Right atrium auricular region (tissue), 2 donors: ENCODE measurements around the gene GP9. TPM values are rescaled to one million over a fixed set of nuclear protein-coding genes. Genes with fewer than 3 reads are reported as not detected.

Source experiments
- DNase-seq: peaks from one replicate; pipeline ENCODE4 v3.0.0-alpha.2; 2019; ENCODE audit warnings: low spot score
- H3K27ac ChIP-seq, 2 donors: fragments of 200-600 bp; sonication (generic); 1 replicate in 1 of 2; 2 replicates in 1 of 2; pipeline ENCODE4 v1.5.1; 2016 to 2019
- H3K27me3 ChIP-seq, 2 donors: fragments of 200-600 bp; sonication (generic); one replicate each; pipeline versions ENCODE4 v1.5.1 to v1.6.0; 2017 to 2019
- H3K36me3 ChIP-seq: fragments of 200-600 bp; sonication (generic); one replicate; pipeline ENCODE4 v1.5.1; 2016
- H3K4me1 ChIP-seq, 2 donors: fragments of 200-600 bp; sonication (generic); one replicate each; pipeline versions ENCODE4 v1.5.1 to v1.6.0; 2017 to 2019
- H3K4me3 ChIP-seq, 2 donors: fragments of 200-600 bp; sonication (generic); 1 replicate in 1 of 2; 2 replicates in 1 of 2; pipeline ENCODE4 v1.5.1; 2017 to 2019; ENCODE audit warnings: mild to moderate bottlenecking in 1 of 2, moderate library complexity in 1 of 2
- H3K9me3 ChIP-seq, 2 donors: fragments of 200-600 bp; sonication (generic); one replicate each; pipeline ENCODE4 v1.5.1; 2019
- CTCF ChIP-seq, 2 donors: fragments of 200-600 bp; sonication (generic); IDR thresholded peaks; one replicate each; pipeline ENCODE4 v1.5.1; 2019; ENCODE audit warnings: antibody characterized with exemption in 2 of 2
- total RNA-seq, 2 donors: library from RNA; depleted of rRNA; stranded (reverse); fragments of >200 nt; gene quantifications; one replicate each; pipeline ENCODE4 v1.1.0, GENCODE V29; 2016

GP9 gene
- total RNA-seq, 2 donors from 2014 or later = not detected

- Histone ChIP-seq H3K27ac (no peak overlapping the region), H3K9me3 (no peaks in the 10 kb centered on the region), H3K36me3 (no peaks in the 10 kb centered on the region), H3K4me3 (no peak overlapping the region), H3K27me3 (no peaks in the 10 kb centered on the region), H3K4me1 (peaks cover 0 to 4% of the 10 kb centered on the region in 2 donors)
- TF ChIP-seq CTCF (IDR thresholded peaks at IDR 0.05) = no peak
- no peak for DNase-seq
Observed at GRCh38 chr3:129038121-129038855, 22.3 kb upstream of the GP9 start.

- peaks cover 0 to 4% of the 10 kb centered on the region in 2 donors for H3K4me1 ChIP-seq
- DNase-seq = no peak
- no peak for TF ChIP-seq CTCF (IDR thresholded peaks at IDR 0.05)
- H3K36me3 ChIP-seq = no peaks in the 10 kb centered on the region
- no peaks in the 10 kb centered on the region for H3K27me3 ChIP-seq
- no peak overlapping the region for H3K4me3 ChIP-seq
- no peaks in the 10 kb centered on the region for H3K9me3 ChIP-seq
- H3K27ac ChIP-seq = no peak overlapping the region
Observed at GRCh38 chr3:129039271-129040038, 21.1 kb upstream of the GP9 start.

- Histone ChIP-seq H3K27ac (no peak overlapping the region), H3K4me3 (no peak overlapping the region), H3K9me3 (peaks cover 0 to 5% of the 10 kb centered on the region in 2 donors), H3K36me3 (no peaks in the 10 kb centered on the region), H3K27me3 (no peaks in the 10 kb centered on the region), H3K4me1 (peaks cover 0 to 4% of the 10 kb centered on the region in 2 donors)
- DNase-seq = no peak
- no peak for TF ChIP-seq CTCF (IDR thresholded peaks at IDR 0.05)
Observed at GRCh38 chr3:129040039-129040336, 20.6 kb upstream of the GP9 start.

- Histone ChIP-seq H3K4me1 (peaks cover 0 to 9% of the 10 kb centered on the region in 2 donors), H3K9me3 (peaks cover 0 to 5% of the 10 kb centered on the region in 2 donors), H3K27me3 (no peaks in the 10 kb centered on the region), H3K27ac (no peak overlapping the region), H3K4me3 (no peak overlapping the region), H3K36me3 (no peaks in the 10 kb centered on the region)
- TF ChIP-seq CTCF (IDR thresholded peaks at IDR 0.05) = no peak
- no peak for DNase-seq
Observed at GRCh38 chr3:129040579-129041300, 19.8 kb upstream of the GP9 start.

GRCh38 chr3:129045675-129046036, 14.9 kb upstream of the GP9 start:
- Histone ChIP-seq H3K27me3 (no peaks in the 10 kb centered on the region), H3K4me1 (peaks cover 0 to 13% of the 10 kb centered on the region in 2 donors), H3K4me3 (peak overlapping the region; percentile 25 to 49), H3K27ac (no peak overlapping the region), H3K9me3 (peaks cover 0 to 5% of the 10 kb centered on the region in 2 donors), H3K36me3 (no peaks in the 10 kb centered on the region)
- no peak for DNase-seq
- no peak for TF ChIP-seq CTCF (IDR thresholded peaks at IDR 0.05)
